Activated T-helper 1 cell treated with anti-CD3 and anti-CD28 coated beads, Interleukin-12 subunit alpha, Interleukin-12 subunit beta, Interleukin-2, Interleukin-4 antibody, amounts not matched to agents 30 ng/mL and 10 ng/mL and 1 ng/mL, durations not matched to agents 14 hours and 24 hours and 36 hours (primary cell): ENCODE measurements around the gene RBM20. TPM values are rescaled to one million over a fixed set of nuclear protein-coding genes. Genes with fewer than 3 reads are reported as not detected.
A peak's percentile ranks its signal among the peaks of the same experiment; 100 is the strongest.
"Not testable (repeated sequence)": the region's sequence is repeated elsewhere in the genome, so short reads cannot be mapped to it uniquely, and the experiment has no call there.

Experiments
- DNase-seq: peaks from one replicate; pipeline ENCODE4 v3.0.0; 2021; ENCODE audit warnings: low spot score
- H3K27ac Mint-ChIP-seq: one replicate; pipeline ENCODE4 v1.8.0; 2021; ENCODE audit warnings: mild to moderate bottlenecking, mixed read lengths
- H3K27me3 Mint-ChIP-seq: one replicate; pipeline ENCODE4 v1.8.0; 2022; ENCODE audit warnings: mild to moderate bottlenecking, moderate library complexity, mixed read lengths; ENCODE audit not compliant: insufficient read depth
- H3K36me3 Mint-ChIP-seq: one replicate; pipeline ENCODE4 v1.8.0; 2021; ENCODE audit warnings: low read depth, mixed read lengths
- H3K4me1 Mint-ChIP-seq: one replicate; pipeline ENCODE4 v1.8.0; 2021; ENCODE audit warnings: low read depth, mixed read lengths
- H3K4me3 Mint-ChIP-seq: one replicate; pipeline ENCODE4 v1.8.0; 2021; ENCODE audit warnings: mild to moderate bottlenecking, moderate library complexity, mixed read lengths
- H3K9me3 Mint-ChIP-seq: one replicate; pipeline ENCODE4 v1.8.0; 2021; ENCODE audit warnings: mixed read lengths
- intact Hi-C: fragments of 100-400 bp; cut with micrococcal nuclease; formaldehyde crosslinking; loops from one replicate; pipeline ENCODE4 v1.15.1; 2024
- total RNA-seq: library from RNA; stranded (reverse); gene quantifications from 2 replicates; pipeline ENCODE4 v1.2.3, GENCODE V29; 2022

RBM20 gene
- total RNA-seq, 1 donor from 2014 or later: not detected

DNA sequence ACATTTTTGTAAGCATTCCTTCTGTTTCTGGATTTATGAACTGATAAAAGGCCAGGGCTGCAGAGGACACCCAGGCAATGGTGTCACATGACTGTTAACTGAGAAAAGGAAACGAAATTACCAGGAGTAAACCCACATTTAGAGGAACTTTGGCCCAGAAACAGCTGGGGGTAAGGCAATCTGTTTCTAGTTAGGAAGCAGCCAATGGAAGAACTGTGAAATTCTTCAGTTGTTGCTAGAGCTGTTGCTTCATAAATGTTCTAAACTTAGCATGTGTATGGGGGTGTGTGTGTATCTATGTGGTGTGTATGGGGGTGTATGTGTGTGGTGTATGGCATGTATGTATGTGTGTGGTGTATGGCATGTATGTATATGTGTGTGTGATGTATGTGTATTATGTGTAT is 215.8 kb downstream of the RBM20 start:
- H3K36me3 Mint-ChIP-seq: peaks cover 7% of the 10 kb centered on the region
- H3K4me1 Mint-ChIP-seq: peaks cover 81% of the 10 kb centered on the region
- peaks cover 4% of the 10 kb centered on the region for H3K9me3 Mint-ChIP-seq
- no peak for DNase-seq
- peak overlapping the region; percentile 2 for H3K4me3 Mint-ChIP-seq
- H3K27me3 Mint-ChIP-seq: no peaks in the 10 kb centered on the region
- intact Hi-C loops: loop anchor here (10.0 kb wide), 4 partner anchors 245 to 855 kb away; partner anchors contain the start of gene ADD3
- peak overlapping the region; percentile 92 for H3K27ac Mint-ChIP-seq

DNA sequence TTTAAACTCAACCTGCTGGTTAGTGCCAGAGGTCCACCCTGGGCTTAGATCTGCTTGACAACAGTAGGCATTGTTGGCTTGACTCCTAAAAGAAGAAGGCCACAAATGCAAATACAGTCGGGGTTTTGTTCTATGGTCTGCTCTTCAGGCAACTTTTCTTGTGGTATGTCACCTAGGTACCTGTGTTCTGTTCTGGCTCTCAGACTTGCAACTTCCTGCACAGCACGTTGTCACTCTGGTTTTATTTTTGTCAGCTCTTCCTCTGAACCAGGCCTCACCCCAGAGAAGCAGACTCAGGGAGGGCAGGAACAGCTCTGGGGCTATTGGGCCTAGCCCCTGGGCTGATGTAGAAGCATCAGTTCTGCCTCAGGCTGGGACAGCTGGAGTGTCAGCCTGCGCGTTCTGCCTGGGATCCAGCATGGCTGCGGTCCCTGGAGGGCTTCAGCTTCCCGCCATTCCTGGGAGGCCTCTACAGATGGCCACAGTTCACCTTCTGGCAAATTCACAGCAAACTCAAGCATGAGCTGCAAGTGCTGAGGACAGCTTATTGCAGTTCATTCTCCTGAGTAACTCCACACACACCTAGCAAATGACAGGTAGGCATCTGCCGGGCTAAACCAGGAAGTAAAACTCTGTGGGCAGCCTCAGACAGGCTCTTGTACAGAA is 216.6 kb downstream of the RBM20 start:
- peaks cover 7% of the 10 kb centered on the region for H3K36me3 Mint-ChIP-seq
- intact Hi-C loops: loop anchor here (10.0 kb wide), 4 partner anchors 246 to 856 kb away; partner anchors contain the start of gene ADD3
- DNase-seq: peak; percentile 56
- H3K27ac Mint-ChIP-seq: peak overlapping the region; percentile 92
- H3K9me3 Mint-ChIP-seq: peaks cover 4% of the 10 kb centered on the region
- H3K4me3 Mint-ChIP-seq: peak overlapping the region; percentile 42
- H3K27me3 Mint-ChIP-seq: no peaks in the 10 kb centered on the region
- peaks cover 87% of the 10 kb centered on the region for H3K4me1 Mint-ChIP-seq

DNA sequence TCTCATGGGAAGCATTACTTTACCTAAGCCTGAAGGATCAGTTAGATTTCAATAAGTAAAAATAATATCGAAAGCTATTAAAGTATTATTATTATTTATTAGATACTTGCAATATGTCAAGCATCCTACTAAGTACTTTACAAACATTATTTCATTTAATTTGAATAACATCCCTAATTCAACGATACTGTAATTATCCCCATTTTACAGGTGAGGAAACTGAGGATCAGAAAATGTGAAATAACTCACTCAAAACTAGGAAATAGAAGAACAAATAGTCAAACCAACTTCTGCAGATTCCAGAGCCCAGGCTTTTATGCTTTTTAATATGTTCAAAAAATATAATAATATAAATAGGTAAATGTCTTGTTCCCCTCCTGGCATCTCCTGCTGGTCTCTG is 217.3 kb downstream of the RBM20 start:
- H3K36me3 Mint-ChIP-seq: peaks cover 5% of the 10 kb centered on the region
- no peaks in the 10 kb centered on the region for H3K27me3 Mint-ChIP-seq
- no peak overlapping the region for H3K27ac Mint-ChIP-seq

GRCh38 chr10:110861930-110862649 is 218.0 kb downstream of the RBM20 start:
- Mint-ChIP-seq H3K36me3 (peaks cover 5% of the 10 kb centered on the region), H3K9me3 (no peaks in the 10 kb centered on the region), H3K4me1 (peaks cover 96% of the 10 kb centered on the region), H3K27me3 (no peaks in the 10 kb centered on the region), H3K4me3 (no peak overlapping the region), H3K27ac (peak overlapping the region; percentile 57)
- DNase-seq: no peak
- intact Hi-C loops: loop anchor here (10.0 kb wide), 4 partner anchors 247 to 857 kb away; partner anchors contain the start of gene ADD3

More for the DNA sequence above, 217.3 kb downstream of the RBM20 start:
- Mint-ChIP-seq H3K4me3 (no peak overlapping the region), H3K9me3 (no peaks in the 10 kb centered on the region), H3K4me1 (peaks cover 90% of the 10 kb centered on the region)
- intact Hi-C loops: loop anchor here (10.0 kb wide), 4 partner anchors 247 to 857 kb away; partner anchors contain the start of gene ADD3
- DNase-seq: no peak

DNA sequence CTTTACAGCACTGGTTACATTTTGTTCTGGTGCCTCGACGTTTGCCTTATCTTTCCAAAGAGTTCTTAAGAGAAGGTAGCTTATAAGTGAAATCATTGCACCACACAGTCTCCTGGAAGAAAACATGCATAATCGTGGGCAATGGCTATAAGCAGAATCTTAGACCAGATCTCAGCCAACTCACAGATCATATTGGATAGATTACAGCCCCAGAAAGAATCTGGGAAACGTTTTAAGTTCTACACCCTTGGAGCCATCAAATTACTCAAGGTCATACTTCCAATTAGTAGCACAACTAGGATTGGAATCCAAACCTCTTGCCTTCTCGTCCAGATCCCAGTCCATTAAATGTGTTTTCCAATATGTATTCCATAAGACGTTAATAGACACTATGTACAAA is 218.8 kb downstream of the RBM20 start:
- H3K4me1 Mint-ChIP-seq: peaks cover 96% of the 10 kb centered on the region
- H3K36me3 Mint-ChIP-seq: peaks cover 3% of the 10 kb centered on the region
- DNase-seq: no peak
- intact Hi-C loops: loop anchor here (10.0 kb wide), 4 partner anchors 248 to 858 kb away; partner anchors contain the start of gene ADD3
- H3K9me3 Mint-ChIP-seq: no peaks in the 10 kb centered on the region
- peak overlapping the region; percentile 95 for H3K27ac Mint-ChIP-seq
- no peak overlapping the region for H3K4me3 Mint-ChIP-seq
- no peaks in the 10 kb centered on the region for H3K27me3 Mint-ChIP-seq

GRCh38 chr10:110863361-110863760 is 219.2 kb downstream of the RBM20 start:
- H3K9me3 Mint-ChIP-seq: no peaks in the 10 kb centered on the region
- H3K36me3 Mint-ChIP-seq: peaks cover 3% of the 10 kb centered on the region
- intact Hi-C loops: loop anchor here (10.0 kb wide), 4 partner anchors 249 to 859 kb away; partner anchors contain the start of gene ADD3
- no peaks in the 10 kb centered on the region for H3K27me3 Mint-ChIP-seq
- peaks cover 96% of the 10 kb centered on the region for H3K4me1 Mint-ChIP-seq
- H3K27ac Mint-ChIP-seq: peak overlapping the region; percentile 95
- no peak for DNase-seq
- no peak overlapping the region for H3K4me3 Mint-ChIP-seq

GRCh38 chr10:110863956-110864355 is 219.8 kb downstream of the RBM20 start:
- H3K4me3 Mint-ChIP-seq: no peak overlapping the region

GRCh38 chr10:110864662-110865140 is 220.6 kb downstream of the RBM20 start:
- peak overlapping the region; percentile 75 for H3K4me3 Mint-ChIP-seq
- H3K27ac Mint-ChIP-seq: peak overlapping the region; percentile 95
- intact Hi-C loops: loop anchor here (1.0 to 10.0 kb wide), 9 partner anchors 8 to 860 kb away; partner anchors contain the start of genes ADD3, BBIP1 and SHOC2
- H3K36me3 Mint-ChIP-seq: peaks cover 5% of the 10 kb centered on the region
- H3K4me1 Mint-ChIP-seq: peaks cover 96% of the 10 kb centered on the region
- H3K9me3 Mint-ChIP-seq: no peaks in the 10 kb centered on the region
- no peaks in the 10 kb centered on the region for H3K27me3 Mint-ChIP-seq
- peak; percentile 69 for DNase-seq

More at GRCh38 chr10:110863956-110864355, 219.8 kb downstream of the RBM20 start:
- Mint-ChIP-seq H3K9me3 (no peaks in the 10 kb centered on the region), H3K36me3 (peaks cover 3% of the 10 kb centered on the region), H3K27ac (peak overlapping the region; percentile 95), H3K4me1 (peaks cover 96% of the 10 kb centered on the region), H3K27me3 (no peaks in the 10 kb centered on the region)
- intact Hi-C loops: loop anchor here (1.0 to 10.0 kb wide), 9 partner anchors 8 to 859 kb away; partner anchors contain the start of genes ADD3, BBIP1 and SHOC2
- no peak for DNase-seq

- H3K4me1 Mint-ChIP-seq: peaks cover 96% of the 10 kb centered on the region
- H3K9me3 Mint-ChIP-seq: no peaks in the 10 kb centered on the region
- H3K27ac Mint-ChIP-seq: peak overlapping the region; percentile 95
- no peaks in the 10 kb centered on the region for H3K27me3 Mint-ChIP-seq
- peaks cover 5% of the 10 kb centered on the region for H3K36me3 Mint-ChIP-seq
- intact Hi-C loops: loop anchor here (10.0 kb wide), 4 partner anchors 250 to 860 kb away; partner anchors contain the start of gene ADD3
- DNase-seq: no peak
- H3K4me3 Mint-ChIP-seq: peak overlapping the region; percentile 51
Measured at GRCh38 chr10:110865186-110865808, 221.2 kb downstream of the RBM20 start.

GRCh38 chr10:110865809-110866482 is 221.8 kb downstream of the RBM20 start:
- Mint-ChIP-seq H3K36me3 (peaks cover 5% of the 10 kb centered on the region), H3K4me1 (peaks cover 96% of the 10 kb centered on the region), H3K27me3 (no peaks in the 10 kb centered on the region), H3K4me3 (peak overlapping the region; percentile 51), H3K9me3 (no peaks in the 10 kb centered on the region), H3K27ac (peak overlapping the region; percentile 95)
- intact Hi-C loops: loop anchor here (10.0 kb wide), 4 partner anchors 251 to 861 kb away; partner anchors contain the start of gene ADD3
- no peak for DNase-seq

DNA sequence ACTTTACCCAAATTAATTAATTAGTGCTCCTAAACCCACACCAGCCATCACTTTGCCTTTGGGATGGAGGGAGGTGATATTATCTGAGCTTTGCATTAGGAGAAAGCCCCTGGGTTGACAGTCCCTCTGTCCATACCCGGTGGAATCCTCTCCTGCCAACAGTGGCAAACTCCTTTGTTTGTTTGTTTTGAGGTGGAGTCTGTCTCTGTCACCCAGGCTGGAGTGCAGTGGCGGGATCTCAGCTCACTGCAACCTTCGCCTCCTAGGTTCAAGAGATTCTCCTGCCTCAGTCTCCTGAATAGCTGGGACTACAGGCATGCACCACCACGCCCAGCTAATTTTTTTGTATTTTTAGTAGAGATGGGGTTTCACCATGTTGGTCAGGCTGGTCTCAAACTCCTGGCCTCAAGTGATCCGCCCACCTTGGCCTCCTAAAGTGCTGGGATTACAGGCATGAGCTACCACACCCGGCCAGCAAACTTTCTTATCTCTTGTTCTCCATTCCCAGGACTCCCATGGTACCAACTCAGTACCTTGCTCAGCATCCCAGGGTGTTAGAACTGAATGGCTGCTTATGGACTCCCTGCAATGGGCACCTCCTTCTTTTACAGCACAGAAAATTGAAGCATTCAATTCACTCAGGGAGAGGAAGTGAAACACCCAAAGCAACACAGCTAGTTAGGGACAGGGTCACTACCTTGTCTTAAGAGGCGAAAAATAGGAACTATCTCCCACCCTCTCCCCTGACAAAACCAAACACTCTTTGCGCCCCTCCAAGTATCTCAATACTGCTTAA is 223.1 kb downstream of the RBM20 start:
- intact Hi-C loops: loop anchor here (10.0 kb wide), 4 partner anchors 252 to 862 kb away; partner anchors contain the start of gene ADD3
- not testable (repeated sequence) for H3K9me3 Mint-ChIP-seq, DNase-seq, H3K27me3 Mint-ChIP-seq, H3K4me3 Mint-ChIP-seq, H3K36me3 Mint-ChIP-seq
- Mint-ChIP-seq H3K27ac (peak overlapping the region; percentile 98), H3K4me1 (peaks cover 97% of the 10 kb centered on the region)
